Measurements from ENCODE around the gene CHRNA1.
A peak's percentile ranks its signal among the peaks of the same experiment; 100 is the strongest.

CHRNA1 gene

DNA sequence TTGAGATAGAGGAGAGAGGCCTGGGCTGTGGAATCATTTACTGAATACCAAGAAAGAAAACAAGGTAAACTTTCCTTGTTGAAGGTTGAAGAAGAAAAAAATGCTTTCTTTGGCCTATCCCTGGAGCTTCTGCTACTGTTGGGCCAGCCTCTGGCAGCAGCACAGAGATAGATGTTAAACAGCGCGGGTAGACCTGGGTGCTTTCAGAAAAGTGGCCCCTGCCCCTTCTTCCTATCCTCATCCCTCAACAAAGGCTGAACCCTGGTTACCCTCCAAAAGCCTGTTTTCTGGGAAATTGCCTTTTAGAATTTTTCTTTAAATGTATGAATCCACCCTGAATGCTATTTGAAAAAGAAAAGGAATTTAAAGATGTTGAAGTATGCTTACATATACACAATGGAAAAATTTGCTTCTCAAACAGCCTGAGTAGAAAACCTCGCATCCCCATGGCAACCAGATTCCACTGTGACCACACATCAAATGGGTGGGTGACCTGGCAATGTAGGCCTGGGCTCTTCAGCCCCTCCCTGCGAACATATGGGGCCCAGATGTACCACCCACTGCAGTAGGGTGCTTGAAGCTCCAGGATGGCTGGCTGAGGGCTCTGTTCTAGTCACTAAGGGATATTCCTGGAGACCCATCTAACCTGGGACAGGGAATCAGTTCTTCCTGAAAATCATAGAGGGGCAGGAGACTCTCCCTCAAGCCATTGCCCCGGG, 23.4 kb upstream of the CHRNA1 start:
- H3K36me3 ChIP-seq: no peaks in the 10 kb centered on the region
- H3K4me1 ChIP-seq: no peaks in the 10 kb centered on the region
- TF ChIP-seq, protein P1, sequence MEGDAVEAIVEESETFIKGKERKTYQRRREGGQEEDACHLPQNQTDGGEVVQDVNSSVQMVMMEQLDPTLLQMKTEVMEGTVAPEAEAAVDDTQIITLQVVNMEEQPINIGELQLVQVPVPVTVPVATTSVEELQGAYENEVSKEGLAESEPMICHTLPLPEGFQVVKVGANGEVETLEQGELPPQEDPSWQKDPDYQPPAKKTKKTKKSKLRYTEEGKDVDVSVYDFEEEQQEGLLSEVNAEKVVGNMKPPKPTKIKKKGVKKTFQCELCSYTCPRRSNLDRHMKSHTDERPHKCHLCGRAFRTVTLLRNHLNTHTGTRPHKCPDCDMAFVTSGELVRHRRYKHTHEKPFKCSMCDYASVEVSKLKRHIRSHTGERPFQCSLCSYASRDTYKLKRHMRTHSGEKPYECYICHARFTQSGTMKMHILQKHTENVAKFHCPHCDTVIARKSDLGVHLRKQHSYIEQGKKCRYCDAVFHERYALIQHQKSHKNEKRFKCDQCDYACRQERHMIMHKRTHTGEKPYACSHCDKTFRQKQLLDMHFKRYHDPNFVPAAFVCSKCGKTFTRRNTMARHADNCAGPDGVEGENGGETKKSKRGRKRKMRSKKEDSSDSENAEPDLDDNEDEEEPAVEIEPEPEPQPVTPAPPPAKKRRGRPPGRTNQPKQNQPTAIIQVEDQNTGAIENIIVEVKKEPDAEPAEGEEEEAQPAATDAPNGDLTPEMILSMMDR (IDR thresholded peaks at IDR 0.05; ENCODE audit: low read depth, low read length): no peak
- DNase-seq: no peak
- no peak overlapping the region for H3K4me3 ChIP-seq (ENCODE audit: low read depth, low read length)
- no peaks in the 10 kb centered on the region for H3K27me3 ChIP-seq
- no peaks in the 10 kb centered on the region for H3K9me3 ChIP-seq

- Histone ChIP-seq H3K36me3 (no peaks in the 10 kb centered on the region), H3K9me3 (no peaks in the 10 kb centered on the region), H3K27me3 (no peaks in the 10 kb centered on the region), H3K4me1 (no peaks in the 10 kb centered on the region), H3K4me3 (ENCODE audit: low read depth, low read length) (no peak overlapping the region)
- TF ChIP-seq, protein P1 (IDR thresholded peaks at IDR 0.05; ENCODE audit: low read depth, low read length): no peak
- no peak for DNase-seq
These were observed 21.9 kb upstream of the CHRNA1 start for GRCh38 chr2:174786066-174786725.

DNA sequence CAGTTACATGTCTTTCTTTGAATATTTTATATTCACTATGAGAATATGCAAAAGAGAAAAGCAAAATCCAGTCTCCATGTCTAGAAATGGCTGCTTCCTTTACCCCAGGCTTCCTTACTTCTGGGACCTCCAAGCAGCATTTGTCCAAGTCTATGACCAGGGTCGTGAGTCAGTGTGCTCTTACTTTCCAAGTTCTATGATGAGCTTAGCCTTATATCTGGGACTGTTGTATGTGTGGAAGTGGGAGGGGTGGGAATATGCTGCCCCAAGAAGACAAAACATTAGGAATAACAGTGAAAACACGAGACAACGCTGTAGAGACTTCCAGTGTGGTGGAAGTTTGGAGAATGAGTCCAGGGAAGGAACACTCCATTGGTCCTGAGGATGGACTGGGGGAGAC, 21.2 kb upstream of the CHRNA1 start:
- H3K9me3 ChIP-seq: no peaks in the 10 kb centered on the region
- H3K4me3 ChIP-seq (ENCODE audit: low read depth, low read length): no peak overlapping the region
- no peaks in the 10 kb centered on the region for H3K4me1 ChIP-seq
- TF ChIP-seq, protein P1 (IDR thresholded peaks at IDR 0.05; ENCODE audit: low read depth, low read length): no peak
- no peaks in the 10 kb centered on the region for H3K36me3 ChIP-seq
- no peaks in the 10 kb centered on the region for H3K27me3 ChIP-seq
- DNase-seq: no peak

DNA sequence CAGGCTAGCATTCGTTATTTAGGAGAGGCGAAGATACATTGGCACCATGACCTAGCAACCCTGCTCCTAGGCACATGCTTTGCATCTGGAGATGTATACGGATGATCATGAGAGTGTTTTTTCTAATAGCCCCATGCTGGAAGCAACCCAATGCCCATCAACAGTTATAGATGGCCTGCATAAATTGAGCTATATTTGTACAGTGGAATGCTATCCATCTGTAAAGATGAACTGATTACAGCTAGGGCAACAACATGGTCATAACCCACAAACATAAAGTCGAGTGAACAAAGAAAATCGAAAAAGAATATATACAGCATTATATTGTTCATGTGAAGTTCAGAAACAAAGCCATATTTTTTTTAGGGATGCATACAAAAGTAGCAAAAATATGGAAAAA, 20.6 kb upstream of the CHRNA1 start:
- TF ChIP-seq, protein P1 (IDR thresholded peaks at IDR 0.05; ENCODE audit: low read depth, low read length): no peak
- no peaks in the 10 kb centered on the region for H3K9me3 ChIP-seq

GRCh38 chr2:174784316-174784715, 20.0 kb upstream of the CHRNA1 start:
- H3K27me3 ChIP-seq: no peaks in the 10 kb centered on the region
- TF ChIP-seq, protein P1 (IDR thresholded peaks at IDR 0.05; ENCODE audit: low read depth, low read length): no peak
- no peak overlapping the region for H3K4me3 ChIP-seq (ENCODE audit: low read depth, low read length)
- H3K4me1 ChIP-seq: no peaks in the 10 kb centered on the region
- H3K9me3 ChIP-seq: no peaks in the 10 kb centered on the region
- DNase-seq: peak; percentile 32
- H3K36me3 ChIP-seq: no peaks in the 10 kb centered on the region

More for the DNA sequence above, 20.6 kb upstream of the CHRNA1 start:
- no peak for DNase-seq
- Histone ChIP-seq H3K36me3 (no peaks in the 10 kb centered on the region), H3K27me3 (no peaks in the 10 kb centered on the region), H3K4me3 (ENCODE audit: low read depth, low read length) (no peak overlapping the region), H3K4me1 (no peaks in the 10 kb centered on the region)

DNA sequence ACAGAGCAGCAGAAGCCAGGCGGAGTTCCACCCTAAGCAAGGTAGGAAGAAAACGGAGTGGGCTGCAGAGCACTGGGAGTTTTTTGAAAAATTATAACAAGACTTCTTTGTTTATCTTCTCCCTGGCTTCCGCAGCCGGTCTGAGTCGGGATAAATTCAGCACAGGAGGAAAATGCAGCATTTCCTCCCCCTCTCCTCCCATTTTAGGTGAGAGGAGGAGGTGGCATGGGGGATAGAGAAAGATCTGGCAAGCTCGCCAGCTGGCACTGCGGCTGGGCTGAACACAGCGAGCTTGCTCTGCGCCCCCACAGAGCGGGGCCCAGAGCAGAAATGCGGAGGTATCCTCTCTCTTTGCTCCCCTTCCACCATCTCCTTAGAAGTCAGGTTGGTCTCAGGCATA, 17.7 kb upstream of the CHRNA1 start:
- TF ChIP-seq, protein P1 (IDR thresholded peaks at IDR 0.05; ENCODE audit: low read depth, low read length): no peak
- H3K4me3 ChIP-seq (ENCODE audit: low read depth, low read length): no peak overlapping the region

More for the DNA sequence above, 17.7 kb upstream of the CHRNA1 start:
- Histone ChIP-seq H3K9me3 (no peaks in the 10 kb centered on the region), H3K4me1 (no peaks in the 10 kb centered on the region), H3K27me3 (no peaks in the 10 kb centered on the region), H3K36me3 (no peaks in the 10 kb centered on the region)
- no peak for DNase-seq
